ENCODE results near the gene RNH1.

Gene RNH1

GRCh38 chr11:490930-491260 is 16.1 kb downstream of the RNH1 start:
- Histone ChIP-seq H3K4me3 (ENCODE audit: low read depth, low read length) (no peak overlapping the region), H3K9me3 (no peaks in the 10 kb centered on the region), H3K27me3 (no peaks in the 10 kb centered on the region), H3K36me3 (peaks cover 7% of the 10 kb centered on the region), H3K4me1 (no peaks in the 10 kb centered on the region)
- no peak for DNase-seq
- TF ChIP-seq CTCF (IDR thresholded peaks at IDR 0.05; ENCODE audit: low read depth, low read length) = no peak

- no peak overlapping the region for H3K4me3 ChIP-seq (ENCODE audit: low read depth, low read length)
- DNase-seq = no peak
- TF ChIP-seq CTCF (IDR thresholded peaks at IDR 0.05; ENCODE audit: low read depth, low read length) = no peak
- H3K9me3 ChIP-seq = no peaks in the 10 kb centered on the region
- H3K4me1 ChIP-seq = no peaks in the 10 kb centered on the region
- peaks cover 7% of the 10 kb centered on the region for H3K36me3 ChIP-seq
- no peaks in the 10 kb centered on the region for H3K27me3 ChIP-seq
Observed at GRCh38 chr11:490186-490929, 16.7 kb downstream of the RNH1 start.

GRCh38 chr11:489610-490185 is 17.3 kb downstream of the RNH1 start:
- TF ChIP-seq CTCF (IDR thresholded peaks at IDR 0.05; ENCODE audit: low read depth, low read length) = no peak
- no peaks in the 10 kb centered on the region for H3K4me1 ChIP-seq
- no peak for DNase-seq
- H3K4me3 ChIP-seq (ENCODE audit: low read depth, low read length) = no peak overlapping the region
- H3K9me3 ChIP-seq = no peaks in the 10 kb centered on the region
- H3K27me3 ChIP-seq = no peaks in the 10 kb centered on the region
- peaks cover 7% of the 10 kb centered on the region for H3K36me3 ChIP-seq

- Histone ChIP-seq H3K4me1 (no peaks in the 10 kb centered on the region), H3K27me3 (no peaks in the 10 kb centered on the region), H3K4me3 (ENCODE audit: low read depth, low read length) (no peak overlapping the region), H3K9me3 (no peaks in the 10 kb centered on the region), H3K36me3 (peaks cover 4% of the 10 kb centered on the region; the same call in 1 of the 2 replicates)
- TF ChIP-seq CTCF (IDR thresholded peaks at IDR 0.05; ENCODE audit: low read depth, low read length) = no peak
- no peak for DNase-seq
Observed at GRCh38 chr11:488992-489391, 18.1 kb downstream of the RNH1 start.

- Histone ChIP-seq H3K9me3 (no peaks in the 10 kb centered on the region), H3K36me3 (peaks cover 4% of the 10 kb centered on the region; the same call in 1 of the 2 replicates), H3K27me3 (no peaks in the 10 kb centered on the region), H3K4me3 (ENCODE audit: low read depth, low read length) (no peak overlapping the region), H3K4me1 (no peaks in the 10 kb centered on the region)
- TF ChIP-seq CTCF (IDR thresholded peaks at IDR 0.05; ENCODE audit: low read depth, low read length) = no peak
- no peak for DNase-seq
Observed at GRCh38 chr11:488579-488978, 18.5 kb downstream of the RNH1 start.

- Histone ChIP-seq H3K9me3 (no peaks in the 10 kb centered on the region), H3K36me3 (peaks cover 4% of the 10 kb centered on the region; the same call in 1 of the 2 replicates), H3K4me3 (ENCODE audit: low read depth, low read length) (no peak overlapping the region), H3K27me3 (no peaks in the 10 kb centered on the region), H3K4me1 (no peaks in the 10 kb centered on the region)
- TF ChIP-seq CTCF (IDR thresholded peaks at IDR 0.05; ENCODE audit: low read depth, low read length) = no peak
- no peak for DNase-seq
Observed at GRCh38 chr11:488062-488461, 19.0 kb downstream of the RNH1 start.
